Right ventricle myocardium superior (tissue), 1 donor: ENCODE data around the gene PHLDA1. TPM values are rescaled to one million over a fixed set of nuclear protein-coding genes. Genes with fewer than 3 reads are reported as not detected.

Source experiments
- ATAC-seq: fragments of 200-7000 bp; cut with Tn5 transposase; one replicate; pipeline ENCODE4 v1.9.1; 2020; ENCODE audit warnings: mild to moderate bottlenecking; ENCODE audit not compliant: poor library complexity
- DNase-seq: peaks from one replicate; pipeline ENCODE4 v3.0.0-alpha.2; 2020
- intact Hi-C: fragments of 100-400 bp; cut with DNase I; formaldehyde crosslinking; loops from one replicate; pipeline ENCODE4 v1.11.2; 2022
- total RNA-seq: library from RNA; stranded (reverse); fragmentation: NEBNext Ultra II Directional; extraction: Animal tissue kit (Norgen Biotek cat#: 25700); gene quantifications from one replicate; pipeline ENCODE4 v1.2.1, GENCODE V29; 2021
- donor health status: DM: no; HTN: yes; CAD: no; lungs with severe emphysema.

PHLDA1 gene
- total RNA-seq, 1 donor from 2014 or later: 6.6 TPM

- DNase-seq (no peak), ATAC-seq (no peak)
- intact Hi-C loops: no loop called here
Measured at GRCh38 chr12:76041406-76041805, 9.8 kb upstream of the PHLDA1 start.

- DNase-seq (no peak), ATAC-seq (no peak)
- intact Hi-C loops: no loop called here
Measured at GRCh38 chr12:76040461-76040860, 8.9 kb upstream of the PHLDA1 start.

GRCh38 chr12:76038176-76038575, 6.6 kb upstream of the PHLDA1 start:
- intact Hi-C loops: loop anchor here (5.0 to 10.0 kb wide), 4 partner anchors 223 to 511 kb away; no protein-coding TSS in a partner anchor
- no peak for ATAC-seq

GRCh38 chr12:76037130-76038103, 5.8 kb upstream of the PHLDA1 start:
- intact Hi-C loops: loop anchor here (5.0 to 10.0 kb wide), 4 partner anchors 223 to 510 kb away; no protein-coding TSS in a partner anchor
- ATAC-seq (peak; percentile 81), DNase-seq (no peak)

More at GRCh38 chr12:76038176-76038575, 6.6 kb upstream of the PHLDA1 start:
- DNase-seq: no peak

- DNase-seq: no peak
- no peak for ATAC-seq
- intact Hi-C loops: loop anchor here (5.0 to 10.0 kb wide), 4 partner anchors 220 to 508 kb away; no protein-coding TSS in a partner anchor
Measured at GRCh38 chr12:76035045-76035444, 3.5 kb upstream of the PHLDA1 start.

GRCh38 chr12:76033081-76034011, 1.8 kb upstream of the PHLDA1 start:
- intact Hi-C loops: loop anchor here (10.0 kb wide), 3 partner anchors 219 to 409 kb away; no protein-coding TSS in a partner anchor
- no peak for DNase-seq
- no peak for ATAC-seq

GRCh38 chr12:76032043-76032981, 736 bp upstream of the PHLDA1 start:
- intact Hi-C loops: loop anchor here (10.0 kb wide), 3 partner anchors 218 to 408 kb away; no protein-coding TSS in a partner anchor
- ATAC-seq: peak; percentile 50
- no peak for DNase-seq

- DNase-seq (peak; percentile 54), ATAC-seq (no peak)
- intact Hi-C loops: loop anchor here (10.0 kb wide), 3 partner anchors 216 to 406 kb away; no protein-coding TSS in a partner anchor
Measured at GRCh38 chr12:76031081-76031413, 529 bp downstream of the PHLDA1 start.

- DNase-seq: peak; percentile 55
- intact Hi-C loops: loop anchor here (10.0 kb wide), 3 partner anchors 216 to 406 kb away; no protein-coding TSS in a partner anchor
- ATAC-seq: peak; percentile 19
Measured at GRCh38 chr12:76030341-76031080, 1.1 kb downstream of the PHLDA1 start.

GRCh38 chr12:76029982-76030340, 1.6 kb downstream of the PHLDA1 start:
- DNase-seq (no peak), ATAC-seq (no peak)
- intact Hi-C loops: loop anchor here (10.0 kb wide), 3 partner anchors 215 to 405 kb away; no protein-coding TSS in a partner anchor

GRCh38 chr12:76028571-76029277, 2.9 kb downstream of the PHLDA1 start:
- DNase-seq (no peak), ATAC-seq (no peak)
- intact Hi-C loops: no loop called here

GRCh38 chr12:76026643-76027063, 4.9 kb downstream of the PHLDA1 start:
- no peak for ATAC-seq
- intact Hi-C loops: no loop called here
- DNase-seq: no peak

GRCh38 chr12:76025601-76026575, 5.7 kb downstream of the PHLDA1 start:
- intact Hi-C loops: no loop called here
- DNase-seq (no peak), ATAC-seq (no peak)

- ATAC-seq (no peak), DNase-seq (no peak)
- intact Hi-C loops: no loop called here
Measured at GRCh38 chr12:76024942-76025600, 6.5 kb downstream of the PHLDA1 start.
